Measurements from ENCODE around the gene SAPCD1. TPM values are rescaled to one million over a fixed set of nuclear protein-coding genes. Genes with fewer than 3 reads are reported as not detected.

The SAPCD1 gene
- total and polyA plus RNA-seq, 10 of the 15 experiments (the other 5 are each of a cell fraction or from before 2014, with no cell fraction given): 1.6 to 13.0 (median 5.4) TPM

GRCh38 chr6:31763619-31763940, 1.1 kb downstream of the SAPCD1 start:
- no peaks in the 10 kb centered on the region; a peak in 2 of 4 replicates for H3K36me3 ChIP-seq (ENCODE audit: control insufficient read depth in 2 of 2, insufficient read depth in 2 of 2, low read length in 1 of 2)
- H3K79me2 ChIP-seq (ENCODE audit: control insufficient read depth, insufficient read depth, low read length): no peaks in the 10 kb centered on the region
- no peak overlapping the region for H3K9ac ChIP-seq (ENCODE audit: control insufficient read depth, insufficient read depth, low read length)
- H3K4me3 ChIP-seq: no peak overlapping the region
- RAD21 ChIA-PET (ENCODE audit: unreplicated experiment): no interaction called here
- intact Hi-C loops (cut with micrococcal nuclease; ENCODE audit: unreplicated experiment): no loop called here
- CTCF ChIA-PET: no interaction called here
- H3K4me1 ChIP-seq (ENCODE audit: control insufficient read depth, insufficient read depth, low read length): no peaks in the 10 kb centered on the region
- H3K4me2 ChIP-seq (ENCODE audit: control insufficient read depth, insufficient read depth): no peak overlapping the region
- H3K9me3 ChIP-seq (replicated peaks; ENCODE audit: control insufficient read depth, insufficient read depth, low read length): no peaks in the 10 kb centered on the region
- no peaks in the 10 kb centered on the region for H4K20me1 ChIP-seq (ENCODE audit: control insufficient read depth, insufficient read depth)
- in situ Hi-C loops (cut with MboI): no loop called here
- ATAC-seq (no peak), DNase-seq (ENCODE audit: low read depth, low spot score) (no peak), FAIRE-seq (no peak)
- H2AFZ ChIP-seq (ENCODE audit: control insufficient read depth, low read depth, low read length): no peak overlapping the region
- WGBS (ENCODE audit: insufficient coverage, insufficient replicate concordance, low lambda C conversion rate, missing lambda C conversion rate): 100% methylated on average over 1 of the region's 1 CpG
- POLR2A ChIA-PET: no interaction called here
- H3K27me3 ChIP-seq (replicated peaks in 1 of 2; ENCODE audit: control insufficient read depth in 2 of 2, insufficient read depth in 2 of 2, low read length in 1 of 2): no peaks in the 10 kb centered on the region
- H3K27ac ChIP-seq (ENCODE audit: control insufficient read depth, insufficient read depth): no peak overlapping the region
- BruUV-seq (replicated peaks): no TSS peak
- SMC1A ChIA-PET (ENCODE audit: uncharacterized antibody, unreplicated experiment): no interaction called here
- TF ChIP-seq E4F1 (IDR thresholded peaks at IDR 0.05; ENCODE audit: borderline replicate concordance, partially characterized antibody) (peak; percentile 2), ZNF207 (IDR thresholded peaks at IDR 0.05; ENCODE audit: borderline replicate concordance) (no peak)

GRCh38 chr6:31764198-31764597, 1.7 kb downstream of the SAPCD1 start:
- Histone ChIP-seq H2AFZ (ENCODE audit: control insufficient read depth, low read depth, low read length) (no peak overlapping the region), H3K9ac (ENCODE audit: control insufficient read depth, insufficient read depth, low read length) (no peak overlapping the region), H3K4me1 (ENCODE audit: control insufficient read depth, insufficient read depth, low read length) (no peaks in the 10 kb centered on the region), H3K9me3 (replicated peaks; ENCODE audit: control insufficient read depth, insufficient read depth, low read length) (no peaks in the 10 kb centered on the region), H3K27me3 (replicated peaks in 1 of 2; ENCODE audit: control insufficient read depth in 2 of 2, insufficient read depth in 2 of 2, low read length in 1 of 2) (no peaks in the 10 kb centered on the region), H3K4me3 (no peak overlapping the region), H3K36me3 (ENCODE audit: control insufficient read depth in 2 of 2, insufficient read depth in 2 of 2, low read length in 1 of 2) (no peaks in the 10 kb centered on the region; a peak in 2 of 4 replicates), H4K20me1 (ENCODE audit: control insufficient read depth, insufficient read depth) (no peaks in the 10 kb centered on the region), H3K79me2 (ENCODE audit: control insufficient read depth, insufficient read depth, low read length) (no peaks in the 10 kb centered on the region), H3K4me2 (ENCODE audit: control insufficient read depth, insufficient read depth) (no peak overlapping the region), H3K27ac (ENCODE audit: control insufficient read depth, insufficient read depth) (no peak overlapping the region)
- DNase-seq (ENCODE audit: low read depth, low spot score) (no peak), FAIRE-seq (no peak), ATAC-seq (no peak)
- RAD21 ChIA-PET (ENCODE audit: unreplicated experiment): interaction anchor here (1.0 kb wide), 1 partner anchor 66 kb away, joined by 3 read pairs; no protein-coding TSS in a partner anchor
- TF ChIP-seq EED (IDR thresholded peaks at IDR 0.05; ENCODE audit: low read depth) (no peak), MYB (IDR thresholded peaks at IDR 0.05; ENCODE audit: borderline replicate concordance, low read depth, low read length) (no peak), CBFB (IDR thresholded peaks at IDR 0.05; ENCODE audit: low read depth) (no peak), ZSCAN29 (IDR thresholded peaks at IDR 0.05) (no peak), SIN3A (IDR thresholded peaks at IDR 0.05; ENCODE audit: low read depth, low read length) (no peak)
- 57% methylated on average over 4 of the region's 4 CpGs for WGBS (ENCODE audit: insufficient coverage, insufficient replicate concordance, low lambda C conversion rate, missing lambda C conversion rate)
- SMC1A ChIA-PET (ENCODE audit: uncharacterized antibody, unreplicated experiment): no interaction called here
- CTCF ChIA-PET: no interaction called here
- intact Hi-C loops (cut with micrococcal nuclease; ENCODE audit: unreplicated experiment) (no loop called here), in situ Hi-C loops (cut with MboI) (no loop called here)
- BruUV-seq (replicated peaks): TSS peak; percentile 67
- POLR2A ChIA-PET: no interaction called here

Data from GM12878 (cell line).